T follicular helper cell (primary cell): ENCODE results near the gene GPX2.

ENCODE experiments used
- DNase-seq: peaks from one replicate; pipeline ENCODE4 v3.0.0-alpha.2; 2020; ENCODE audit warnings: low read depth

The GPX2 gene

GRCh38 chr14:64939817-64940190 lies 2.7 kb downstream of the GPX2 start:
- no peak for DNase-seq

- no peak for DNase-seq
These were observed 3.4 kb downstream of the GPX2 start for GRCh38 chr14:64938972-64939816.

GRCh38 chr14:64937821-64938193 lies 4.7 kb downstream of the GPX2 start:
- no peak for DNase-seq

- no peak for DNase-seq
These were observed 5.2 kb downstream of the GPX2 start for GRCh38 chr14:64937171-64937820.

GRCh38 chr14:64935508-64935907 lies 7.0 kb downstream of the GPX2 start:
- DNase-seq: no peak

- DNase-seq: no peak
These were observed 8.1 kb downstream of the GPX2 start for GRCh38 chr14:64934338-64934929.

- DNase-seq: no peak
These were observed 10.3 kb downstream of the GPX2 start for GRCh38 chr14:64932231-64932630.

GRCh38 chr14:64931123-64931522 lies 11.4 kb downstream of the GPX2 start:
- DNase-seq: no peak

- DNase-seq: no peak
These were observed 12.3 kb downstream of the GPX2 start for GRCh38 chr14:64930085-64930843.

- no peak for DNase-seq
These were observed 13.6 kb downstream of the GPX2 start for GRCh38 chr14:64929014-64929359.

GRCh38 chr14:64928239-64929013 lies 14.1 kb downstream of the GPX2 start:
- DNase-seq: no peak

GRCh38 chr14:64927031-64927430 lies 15.5 kb downstream of the GPX2 start:
- DNase-seq: no peak

GRCh38 chr14:64926398-64926995 lies 16.0 kb downstream of the GPX2 start:
- DNase-seq: no peak

- DNase-seq: no peak
These were observed 19.5 kb downstream of the GPX2 start for GRCh38 chr14:64923015-64923414.

- no peak for DNase-seq
These were observed 22.1 kb downstream of the GPX2 start for GRCh38 chr14:64920465-64920864.

GRCh38 chr14:64919618-64920017 lies 22.9 kb downstream of the GPX2 start:
- no peak for DNase-seq

- DNase-seq: no peak
These were observed 23.3 kb downstream of the GPX2 start for GRCh38 chr14:64919215-64919614.

- no peak for DNase-seq
These were observed 24.3 kb downstream of the GPX2 start for GRCh38 chr14:64918216-64918615.

- no peak for DNase-seq
These were observed 26.7 kb downstream of the GPX2 start for GRCh38 chr14:64915797-64916196.

GRCh38 chr14:64915029-64915424 lies 27.5 kb downstream of the GPX2 start:
- no peak for DNase-seq
